ENCODE results near the gene CHCHD6. TPM values are rescaled to one million over a fixed set of nuclear protein-coding genes. Genes with fewer than 3 reads are reported as not detected.

CHCHD6 gene
- total RNA-seq, 1 experiment from 2014 or later: 40.9 TPM

DNA sequence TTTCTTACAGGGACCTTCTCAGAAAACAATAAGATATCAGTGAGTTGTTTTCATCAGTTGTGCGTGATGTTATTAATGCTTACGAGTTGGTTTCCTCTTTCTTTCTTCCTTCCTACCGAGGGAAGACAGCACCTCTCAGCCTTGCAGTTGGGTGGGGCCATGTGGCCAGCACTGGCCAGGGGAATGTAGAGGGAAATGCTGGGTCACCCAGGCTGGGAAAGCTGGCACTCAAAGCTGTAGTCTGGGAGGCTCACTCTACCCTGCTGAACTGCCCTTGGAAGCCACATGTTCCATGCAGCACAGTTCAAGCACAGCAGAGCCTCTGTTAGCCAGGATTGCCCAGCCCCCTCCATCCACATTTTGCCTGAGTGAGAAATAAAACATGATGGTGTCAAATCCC is 10.1 kb upstream of the CHCHD6 start (continued):
- no peak for TF ChIP-seq PRDM15 (CRISPR knock-in tag; IDR thresholded peaks at IDR 0.05)
- TF ChIP-seq ZNF423 (CRISPR knock-in tag; IDR thresholded peaks at IDR 0.05): no peak
- no peak for TF ChIP-seq ETV6 (CRISPR knock-in tag; IDR thresholded peaks at IDR 0.05)
- no peak for TF ChIP-seq ATF1 (CRISPR knock-in tag; IDR thresholded peaks at IDR 0.05)
- TF ChIP-seq E2F1 (CRISPR knock-in tag; IDR thresholded peaks at IDR 0.05): no peak
- TF ChIP-seq JUN (CRISPR knock-in tag; IDR thresholded peaks at IDR 0.05): no peak
- TF ChIP-seq, protein P1, sequence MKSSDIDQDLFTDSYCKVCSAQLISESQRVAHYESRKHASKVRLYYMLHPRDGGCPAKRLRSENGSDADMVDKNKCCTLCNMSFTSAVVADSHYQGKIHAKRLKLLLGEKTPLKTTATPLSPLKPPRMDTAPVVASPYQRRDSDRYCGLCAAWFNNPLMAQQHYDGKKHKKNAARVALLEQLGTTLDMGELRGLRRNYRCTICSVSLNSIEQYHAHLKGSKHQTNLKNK (CRISPR knock-in tag; IDR thresholded peaks at IDR 0.05): no peak
- TF ChIP-seq, protein P2, sequence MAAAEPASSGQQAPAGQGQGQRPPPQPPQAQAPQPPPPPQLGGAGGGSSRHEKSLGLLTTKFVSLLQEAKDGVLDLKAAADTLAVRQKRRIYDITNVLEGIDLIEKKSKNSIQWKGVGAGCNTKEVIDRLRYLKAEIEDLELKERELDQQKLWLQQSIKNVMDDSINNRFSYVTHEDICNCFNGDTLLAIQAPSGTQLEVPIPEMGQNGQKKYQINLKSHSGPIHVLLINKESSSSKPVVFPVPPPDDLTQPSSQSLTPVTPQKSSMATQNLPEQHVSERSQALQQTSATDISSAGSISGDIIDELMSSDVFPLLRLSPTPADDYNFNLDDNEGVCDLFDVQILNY (CRISPR knock-in tag; IDR thresholded peaks at IDR 0.05): no peak
- TF ChIP-seq ZNF425 (CRISPR knock-in tag; conservative IDR thresholded peaks at IDR 0.05): no peak
- TF ChIP-seq, protein P3, sequence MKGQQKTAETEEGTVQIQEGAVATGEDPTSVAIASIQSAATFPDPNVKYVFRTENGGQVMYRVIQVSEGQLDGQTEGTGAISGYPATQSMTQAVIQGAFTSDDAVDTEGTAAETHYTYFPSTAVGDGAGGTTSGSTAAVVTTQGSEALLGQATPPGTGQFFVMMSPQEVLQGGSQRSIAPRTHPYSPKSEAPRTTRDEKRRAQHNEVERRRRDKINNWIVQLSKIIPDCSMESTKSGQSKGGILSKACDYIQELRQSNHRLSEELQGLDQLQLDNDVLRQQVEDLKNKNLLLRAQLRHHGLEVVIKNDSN (CRISPR knock-in tag; IDR thresholded peaks at IDR 0.05): no peak
- TF ChIP-seq MLX (CRISPR knock-in tag; IDR thresholded peaks at IDR 0.05): no peak
- TF ChIP-seq RELA (CRISPR knock-in tag; IDR thresholded peaks at IDR 0.05; ENCODE audit: borderline replicate concordance): no peak

DNA sequence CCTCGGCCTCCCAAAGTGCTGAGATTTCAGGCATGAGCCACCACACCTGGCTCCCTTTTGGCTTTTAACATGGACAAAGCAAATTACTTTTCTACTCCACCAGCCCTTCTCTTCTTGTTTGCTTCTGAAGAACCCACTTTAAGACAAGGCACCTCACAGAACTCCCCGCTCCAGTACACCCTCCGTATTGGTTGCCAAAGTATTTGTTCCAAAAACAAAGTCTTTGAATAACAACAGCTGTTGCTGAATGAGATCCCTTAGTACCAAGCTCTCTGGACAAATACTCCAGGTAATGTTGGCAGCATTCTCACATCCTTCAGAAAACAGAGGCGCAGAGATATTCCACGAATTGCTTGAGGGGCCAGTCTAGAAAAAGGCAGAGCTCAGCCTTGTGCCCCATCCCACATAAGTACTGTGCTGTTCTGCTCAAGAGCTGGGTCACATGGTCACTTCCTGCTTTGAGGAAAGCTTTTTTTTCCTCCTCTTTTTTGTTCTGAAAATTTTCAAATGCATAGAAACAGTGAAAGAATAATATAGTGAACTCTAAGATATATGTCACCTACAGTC is 7.3 kb upstream of the CHCHD6 start:
- POLR2A ChIA-PET: no interaction called here
- peaks cover 7% of the 10 kb centered on the region for H3K4me1 Mint-ChIP-seq
- TF ChIP-seq, protein P1 (CRISPR knock-in tag; IDR thresholded peaks at IDR 0.05): no peak
- TF ChIP-seq KAT7 (CRISPR knock-in tag; IDR thresholded peaks at IDR 0.05; ENCODE audit: borderline replicate concordance): no peak
- TF ChIP-seq AFF4 (CRISPR knock-in tag; IDR thresholded peaks at IDR 0.05; ENCODE audit: borderline replicate concordance): no peak
- CTCF ChIA-PET: interaction anchor here (0.5 to 0.7 kb wide), 2 partner anchors 46 to 500 kb away, joined by 3 read pairs; no protein-coding TSS in a partner anchor
- H3K36me3 Mint-ChIP-seq: no peaks in the 10 kb centered on the region
- H3K4me3 Mint-ChIP-seq: no peak overlapping the region
- H3K9me3 Mint-ChIP-seq: peaks cover 13% of the 10 kb centered on the region
- ATAC-seq: no peak
- DNase-seq (ENCODE audit: low spot score): no peak
- H3K27ac Mint-ChIP-seq: no peak overlapping the region
- no peaks in the 10 kb centered on the region; the same call in 1 of the 2 replicates for H3K27me3 Mint-ChIP-seq (ENCODE audit: low read depth)

Data from WTC11 (cell line).